Stimulated activated CD4-positive, alpha-beta T cell treated with anti-CD3 and anti-CD28 coated beads, Interleukin-2, amount 100 ng/mL, for 48 hours (primary cell): ENCODE results near the gene LCN12.

ENCODE experiments used
- DNase-seq, 2 donors: peaks; one replicate each; pipeline ENCODE4 v3.0.0-alpha.2; 2020

The LCN12 gene

GRCh38 chr9:136945333-136946227, 6.5 kb upstream of the LCN12 start:
- DNase-seq: no peak

- no peak for DNase-seq
Measured at GRCh38 chr9:136946228-136947027, 5.6 kb upstream of the LCN12 start.

GRCh38 chr9:136947028-136947891, 4.8 kb upstream of the LCN12 start:
- DNase-seq: no peak

- DNase-seq: no peak
Measured at GRCh38 chr9:136947955-136948510, 4.0 kb upstream of the LCN12 start.

DNA sequence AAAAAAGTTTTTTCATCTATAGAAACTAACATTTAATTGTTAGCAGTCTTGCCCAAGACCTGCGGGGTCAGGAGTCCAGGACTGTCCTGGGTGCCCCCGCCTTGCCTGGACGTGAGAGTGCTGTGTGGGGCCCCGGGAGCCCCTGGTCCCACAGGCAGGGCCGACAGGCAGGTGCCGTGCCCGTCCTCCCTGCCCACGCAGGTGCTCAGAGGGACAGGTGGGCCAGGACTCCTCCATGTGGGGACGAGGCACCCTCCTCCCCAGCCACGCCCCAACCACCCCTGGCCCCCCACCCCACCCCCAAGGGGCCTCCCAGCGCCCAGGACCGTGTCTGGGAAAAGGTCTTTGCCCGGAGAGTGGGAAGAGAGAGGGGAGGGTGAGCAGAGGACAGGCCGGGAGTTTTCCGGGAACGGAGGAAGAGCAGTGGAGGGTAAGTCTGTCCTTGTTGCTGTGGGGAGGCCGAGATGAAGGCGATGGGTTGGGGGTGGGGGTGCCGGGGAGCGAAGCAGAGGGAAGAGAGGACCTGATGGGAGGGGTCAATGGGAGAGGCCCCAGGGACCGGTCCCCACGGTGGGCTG, 2.7 kb upstream of the LCN12 start:
- DNase-seq: peak in 1 of 2 donors; percentile 13

GRCh38 chr9:136949817-136950655, 2.0 kb upstream of the LCN12 start:
- DNase-seq: peak; percentile 93 to 96

DNA sequence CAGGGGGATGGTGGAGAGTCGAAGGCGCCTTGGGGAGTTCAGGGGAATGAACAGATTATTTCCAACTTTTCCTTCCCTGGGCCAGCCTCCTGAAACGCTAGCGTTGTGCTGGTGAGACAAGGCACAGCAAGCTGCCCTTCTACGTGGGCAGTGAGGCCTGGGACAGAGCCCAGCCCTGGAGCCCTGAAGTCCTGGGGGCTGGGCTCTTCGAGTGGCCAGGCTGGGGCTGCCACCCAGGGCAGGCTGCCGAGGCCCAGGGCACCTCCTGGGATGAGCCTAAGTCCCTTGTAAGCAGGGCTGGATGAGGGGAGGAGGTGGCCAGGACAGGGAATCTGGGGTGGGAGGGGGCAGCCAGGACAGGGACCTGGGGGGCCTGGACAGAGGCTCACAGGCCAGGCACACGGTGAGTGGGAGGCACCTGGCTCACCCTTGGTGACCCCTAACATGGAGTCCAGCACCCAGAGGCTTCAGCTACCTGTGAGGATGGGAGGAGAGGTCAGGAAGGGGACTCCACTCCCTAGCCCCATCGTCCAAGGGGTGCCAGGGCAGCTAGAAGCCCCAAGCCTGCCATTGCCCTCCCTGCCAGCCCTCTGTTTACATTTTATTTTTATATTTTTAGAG, 1.3 kb upstream of the LCN12 start:
- no peak for DNase-seq

DNA sequence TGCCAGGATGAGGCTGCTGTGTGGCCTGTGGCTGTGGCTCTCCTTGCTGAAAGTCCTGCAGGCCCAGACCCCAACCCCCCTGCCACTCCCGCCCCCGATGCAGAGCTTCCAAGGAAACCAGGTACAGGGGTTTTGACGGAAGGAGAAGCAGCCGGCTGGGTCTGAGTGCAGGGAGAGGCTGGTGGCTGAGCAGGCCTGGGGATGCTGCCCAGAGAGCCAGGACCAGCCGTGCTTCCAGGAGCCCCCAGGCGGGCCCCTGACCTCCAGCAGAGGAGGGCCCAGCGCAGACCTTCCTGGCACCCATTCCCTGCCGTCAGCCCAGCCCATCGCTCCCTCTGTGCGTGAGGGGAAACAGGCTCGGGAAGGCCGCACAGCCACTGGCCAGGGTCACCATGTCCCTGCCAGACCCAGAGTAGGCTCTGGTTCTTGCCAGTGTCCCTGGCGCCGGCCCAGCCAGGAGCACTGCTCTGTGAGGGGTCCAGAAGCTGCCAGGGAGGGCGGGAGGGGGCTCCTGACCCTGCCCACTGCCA, 313 bp downstream of the LCN12 start:
- DNase-seq: no peak

- no peak for DNase-seq
Measured at GRCh38 chr9:136952876-136953770, 1.1 kb downstream of the LCN12 start.

- DNase-seq: no peak
Measured at GRCh38 chr9:136953771-136954269, 1.7 kb downstream of the LCN12 start.

GRCh38 chr9:136954270-136955083, 2.4 kb downstream of the LCN12 start:
- no peak for DNase-seq

DNA sequence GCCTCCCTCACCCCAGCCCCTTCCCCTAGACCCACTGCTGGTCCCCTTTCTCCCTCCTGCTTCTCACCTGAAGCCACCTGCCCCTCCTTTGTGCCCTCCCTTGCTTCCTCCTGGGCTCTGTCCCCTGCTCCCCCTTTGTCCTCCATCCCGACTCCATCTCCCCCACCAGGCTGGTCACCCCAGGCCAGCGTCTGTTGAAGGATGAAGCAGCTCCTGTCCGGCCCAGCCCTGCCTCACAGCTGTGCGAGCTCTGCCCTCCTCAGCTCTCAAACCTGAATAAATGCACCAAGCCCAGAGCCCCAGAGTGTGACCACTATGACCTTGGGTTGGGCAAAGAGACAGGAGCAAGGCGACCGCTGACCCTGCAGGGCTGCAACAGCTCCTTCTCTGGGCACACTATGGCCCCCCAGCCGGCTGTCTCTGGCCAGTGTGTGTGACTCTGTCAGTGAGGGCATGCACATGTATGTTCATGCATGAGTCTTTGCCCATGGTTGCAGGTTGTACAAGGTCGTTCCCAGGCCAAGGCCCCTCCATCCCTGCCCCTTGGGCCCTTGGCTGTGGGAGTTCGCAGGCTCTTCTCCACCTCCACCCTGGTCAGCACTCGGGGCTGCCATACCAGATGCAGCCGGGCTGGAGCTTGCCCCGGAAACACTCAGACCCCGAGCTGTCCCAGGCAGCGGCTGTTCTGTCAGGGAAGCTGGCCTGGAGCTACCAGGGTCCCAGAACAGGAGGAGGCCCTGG, 3.3 kb downstream of the LCN12 start:
- no peak for DNase-seq

- no peak for DNase-seq
Measured at GRCh38 chr9:136955943-136956335, 3.9 kb downstream of the LCN12 start.

GRCh38 chr9:136956604-136957003, 4.5 kb downstream of the LCN12 start:
- no peak for DNase-seq

DNA sequence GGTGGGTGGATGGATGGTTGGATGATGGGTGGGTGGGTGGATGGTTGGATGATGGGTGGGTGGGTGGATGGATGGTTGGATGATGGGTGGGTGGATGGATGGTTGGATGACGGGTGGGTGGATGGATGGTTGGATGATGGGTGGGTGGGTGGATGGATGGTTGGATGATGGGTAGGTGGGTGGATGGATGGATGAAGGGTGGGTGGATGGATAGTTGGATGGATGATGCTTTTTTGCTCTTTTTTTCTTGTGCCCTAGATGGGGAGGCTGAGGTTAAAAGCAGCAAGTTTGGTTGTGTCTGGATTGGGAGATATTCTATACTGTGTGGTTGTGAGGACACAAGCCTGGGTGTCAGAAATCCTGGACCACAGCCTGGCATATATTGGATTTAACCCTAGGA, 5.4 kb downstream of the LCN12 start:
- no peak for DNase-seq

GRCh38 chr9:136957901-136958300, 5.8 kb downstream of the LCN12 start:
- DNase-seq: no peak

- DNase-seq: no peak
Measured at GRCh38 chr9:136958473-136958872, 6.4 kb downstream of the LCN12 start.
